Progenitor cell of endocrine pancreas (in vitro differentiated cells): ENCODE measurements around the gene MAGOH. TPM values are rescaled to one million over a fixed set of nuclear protein-coding genes. Genes with fewer than 3 reads are reported as not detected.

Experiments
- DNase-seq: peaks from one replicate; pipeline ENCODE4 v3.0.0; 2021; ENCODE audit warnings: low spot score; ENCODE audit not compliant: unreplicated experiment
- H3K27ac Mint-ChIP-seq: 2 replicates; pipeline ENCODE4 v1.8.0; 2021; ENCODE audit warnings: mild to moderate bottlenecking, moderate library complexity, mixed read lengths
- H3K27me3 Mint-ChIP-seq: 2 replicates; pipeline ENCODE4 v1.8.0; 2021; ENCODE audit warnings: mixed read lengths
- H3K36me3 Mint-ChIP-seq: 2 replicates; pipeline ENCODE4 v1.8.0; 2022; ENCODE audit warnings: mixed read lengths; ENCODE audit not compliant: insufficient read depth
- H3K4me1 Mint-ChIP-seq: 2 replicates; pipeline ENCODE4 v1.8.0; 2021; ENCODE audit warnings: low read depth, mixed read lengths
- H3K4me3 Mint-ChIP-seq: 2 replicates; pipeline ENCODE4 v1.8.0; 2021; ENCODE audit warnings: low read depth, mild to moderate bottlenecking, moderate library complexity, mixed read lengths
- H3K9me3 Mint-ChIP-seq: 2 replicates; pipeline ENCODE4 v1.8.0; 2021; ENCODE audit warnings: low read depth, mixed read lengths
- CTCF ChIP-seq: fragments of 200-600 bp; sonication (generic); IDR thresholded peaks from one replicate; pipeline ENCODE4 v1.5.0; 2021; ENCODE audit warnings: antibody characterized with exemption, mild to moderate bottlenecking; ENCODE audit not compliant: unreplicated experiment
- total RNA-seq: library from RNA; stranded (reverse); gene quantifications from 2 replicates; pipeline ENCODE4 v1.2.1, GENCODE V29; 2021

The MAGOH gene
- total RNA-seq, 1 donor from 2014 or later, result 67.3 TPM

GRCh38 chr1:53278298-53278725, 40.0 kb upstream of the MAGOH start:
- Mint-ChIP-seq H3K27me3 (no peaks in the 10 kb centered on the region), H3K4me3 (no peak overlapping the region), H3K36me3 (no peaks in the 10 kb centered on the region), H3K27ac (peak overlapping the region; percentile 91), H3K9me3 (no peaks in the 10 kb centered on the region), H3K4me1 (no peaks in the 10 kb centered on the region)
- peak; percentile 63 for DNase-seq
- TF ChIP-seq CTCF, result peak; percentile 97

- Mint-ChIP-seq H3K9me3 (no peaks in the 10 kb centered on the region), H3K4me3 (no peak overlapping the region), H3K36me3 (no peaks in the 10 kb centered on the region), H3K4me1 (no peaks in the 10 kb centered on the region), H3K27me3 (no peaks in the 10 kb centered on the region), H3K27ac (no peak overlapping the region)
- DNase-seq, result no peak
- no peak for TF ChIP-seq CTCF
These were observed 39.0 kb upstream of the MAGOH start for GRCh38 chr1:53277326-53277725.

GRCh38 chr1:53276902-53277281, 38.6 kb upstream of the MAGOH start:
- no peak for DNase-seq
- Mint-ChIP-seq H3K4me1 (no peaks in the 10 kb centered on the region), H3K27ac (no peak overlapping the region), H3K4me3 (no peak overlapping the region), H3K9me3 (no peaks in the 10 kb centered on the region), H3K27me3 (no peaks in the 10 kb centered on the region), H3K36me3 (no peaks in the 10 kb centered on the region)
- TF ChIP-seq CTCF, result no peak

GRCh38 chr1:53276153-53276901, 38.0 kb upstream of the MAGOH start:
- Mint-ChIP-seq H3K27ac (no peak overlapping the region), H3K4me3 (no peak overlapping the region), H3K27me3 (no peaks in the 10 kb centered on the region), H3K36me3 (no peaks in the 10 kb centered on the region), H3K4me1 (no peaks in the 10 kb centered on the region), H3K9me3 (no peaks in the 10 kb centered on the region)
- no peak for TF ChIP-seq CTCF
- DNase-seq, result no peak

- no peak for DNase-seq
- no peak for TF ChIP-seq CTCF
- no peak overlapping the region for H3K27ac Mint-ChIP-seq
- H3K4me3 Mint-ChIP-seq, result no peak overlapping the region
- no peaks in the 10 kb centered on the region for H3K4me1 Mint-ChIP-seq
- no peaks in the 10 kb centered on the region for H3K9me3 Mint-ChIP-seq
- H3K36me3 Mint-ChIP-seq, result peaks cover 4% of the 10 kb centered on the region
- no peaks in the 10 kb centered on the region for H3K27me3 Mint-ChIP-seq
These were observed 37.2 kb upstream of the MAGOH start for GRCh38 chr1:53275566-53275965.
